NCI-H82 (cell line): ENCODE measurements around the gene PHACTR3.

ENCODE experiments used
- DNase-seq: peaks from one replicate; lab custom pipeline; 2025; lab: John Stamatoyannopoulos, UW

PHACTR3 gene

DNA sequence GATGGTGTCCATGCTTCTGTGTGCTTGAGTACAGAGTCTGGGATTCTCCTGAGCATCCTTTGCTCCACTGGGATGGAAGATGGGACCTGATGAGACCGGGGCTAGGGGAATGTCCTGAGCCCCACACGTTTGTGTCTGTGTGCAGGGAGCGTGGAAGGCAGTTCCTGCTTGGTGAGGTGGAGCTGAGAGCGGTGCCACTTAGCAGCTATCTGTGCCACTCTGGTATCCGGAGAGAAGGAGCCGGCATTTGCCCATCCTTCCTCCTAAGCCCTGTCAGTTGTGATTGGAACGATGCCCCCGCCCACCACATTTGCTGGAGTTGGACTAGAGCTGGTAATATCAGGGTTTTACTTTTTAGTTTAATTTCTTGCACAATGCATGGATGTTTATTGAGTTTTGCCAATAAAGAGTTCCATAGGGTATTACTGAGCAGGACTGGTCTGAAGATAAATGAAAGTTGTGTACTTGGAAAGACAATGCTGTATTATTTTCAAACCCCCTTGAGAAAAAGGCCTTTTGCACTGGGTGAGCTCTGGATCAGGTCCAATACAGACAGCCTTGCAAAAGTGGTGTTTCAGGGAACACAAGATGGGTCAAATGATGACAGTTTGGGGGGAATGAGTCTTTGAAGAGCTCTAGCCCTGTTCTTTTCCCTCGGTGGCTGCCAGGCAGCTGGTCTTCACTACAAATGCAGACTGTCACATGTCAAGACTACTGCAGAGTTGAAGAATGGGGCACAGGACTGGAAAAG is 198.3 kb downstream of the PHACTR3 start:
- DNase-seq, result no peak

DNA sequence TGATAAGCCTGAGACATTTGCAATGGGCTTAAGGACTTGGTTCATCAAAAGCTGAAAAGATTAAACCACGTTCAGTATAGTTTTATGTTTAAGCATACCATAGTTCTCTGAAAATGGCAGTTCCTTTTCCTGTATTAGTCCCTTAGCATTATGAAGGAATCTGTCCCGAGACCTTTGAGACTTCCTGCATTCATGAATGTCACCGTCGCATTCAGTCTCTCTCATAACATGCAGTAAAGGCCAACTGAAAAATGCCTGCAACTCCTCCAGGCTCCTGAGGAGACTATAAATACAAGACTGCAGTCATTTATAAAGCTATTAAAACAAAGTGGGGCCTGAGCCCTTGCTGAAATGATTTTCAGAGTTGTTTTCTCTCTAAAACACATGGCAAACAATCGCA is 200.0 kb downstream of the PHACTR3 start:
- DNase-seq, result no peak

DNA sequence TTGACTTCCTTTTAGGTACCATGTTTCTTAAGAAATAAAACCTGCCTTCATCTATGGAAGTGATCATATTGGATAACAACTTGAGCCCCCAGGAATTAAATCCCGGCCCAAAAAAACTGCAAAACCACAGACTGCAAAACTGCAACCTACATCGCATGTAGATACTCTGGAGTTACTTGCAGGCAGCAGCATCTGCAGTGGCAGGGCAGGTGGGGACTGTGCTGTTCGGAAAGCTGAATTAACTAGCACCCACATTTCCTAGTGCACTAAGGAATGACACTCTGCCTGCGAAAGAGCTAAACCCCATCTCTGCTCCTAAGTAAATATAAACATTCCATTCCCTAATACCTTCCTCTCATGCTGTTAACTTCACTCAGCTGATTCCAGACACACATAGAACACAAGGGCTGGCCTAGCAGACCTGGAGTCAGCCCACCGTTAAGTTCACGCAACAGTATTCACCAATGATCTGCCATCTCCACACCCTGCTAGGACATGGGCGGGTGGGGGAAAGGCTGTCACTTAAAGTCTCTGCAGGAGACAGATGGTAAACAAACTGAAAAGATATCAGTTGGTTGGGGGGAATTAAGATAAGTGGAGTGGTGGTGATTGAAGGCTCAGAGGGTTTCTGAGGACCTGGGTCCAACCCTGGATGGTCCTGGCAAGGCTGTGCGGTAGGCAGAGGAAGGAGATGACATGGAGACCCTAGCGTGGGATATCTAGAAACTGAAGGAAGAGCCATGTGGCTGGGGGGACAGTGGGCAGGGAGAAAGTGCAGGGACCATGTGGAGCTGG is 200.7 kb downstream of the PHACTR3 start:
- no peak for DNase-seq

DNA sequence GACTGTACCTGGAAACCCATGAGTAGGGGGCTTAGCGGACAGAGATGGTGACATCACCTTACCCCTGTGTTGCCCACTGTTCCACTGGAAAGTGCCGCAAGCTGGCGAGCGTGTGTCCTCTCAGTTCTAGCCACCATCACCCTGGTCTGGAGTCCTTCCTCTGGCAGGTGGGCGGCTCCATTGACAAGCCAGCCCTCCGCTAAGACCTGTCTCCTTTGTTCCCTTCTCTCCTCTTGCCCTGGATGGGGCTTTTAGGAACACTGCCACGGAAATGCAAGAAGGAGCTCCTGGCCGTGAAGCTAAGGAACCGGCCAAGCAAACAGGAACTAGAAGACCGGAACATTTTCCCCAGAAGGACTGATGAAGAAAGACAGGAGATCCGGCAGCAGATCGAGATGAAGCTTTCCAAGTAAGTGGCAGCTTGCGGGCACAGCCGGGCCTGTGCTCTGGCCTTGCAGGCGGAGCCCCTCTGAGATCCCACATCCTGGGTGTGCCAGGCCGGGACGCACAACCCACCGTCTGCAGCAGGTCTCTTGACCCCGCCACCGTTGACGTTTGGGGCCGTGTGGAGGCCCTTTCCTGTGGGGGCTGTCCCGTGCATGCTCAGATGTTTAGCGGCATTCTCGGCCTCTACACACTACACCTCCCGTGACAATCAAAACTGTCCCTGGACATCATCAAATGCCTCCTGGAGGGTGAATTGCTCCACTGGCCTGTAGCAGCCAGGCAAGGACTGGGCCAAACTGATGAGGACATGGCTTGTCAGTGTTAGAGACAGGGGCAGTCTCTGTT is 201.6 kb downstream of the PHACTR3 start:
- DNase-seq, result no peak

DNA sequence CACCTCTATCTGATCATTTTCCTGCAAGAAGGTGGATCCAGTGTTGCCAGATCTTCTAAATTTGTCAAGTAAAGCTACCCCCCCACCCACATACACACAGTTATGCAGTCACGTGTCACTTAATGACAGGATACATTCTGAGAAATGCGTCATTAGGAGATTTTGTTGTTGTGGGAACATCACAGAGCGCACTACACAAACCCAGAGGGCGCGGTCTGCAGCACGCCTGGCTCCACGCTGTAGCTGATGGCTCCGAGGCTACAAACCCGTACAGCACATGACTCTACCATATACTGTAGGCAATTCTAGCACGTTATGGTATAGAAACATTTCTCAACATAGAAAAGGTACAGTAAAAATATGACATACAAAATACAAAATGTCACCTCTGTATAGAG is 202.2 kb downstream of the PHACTR3 start:
- DNase-seq, result no peak

DNA sequence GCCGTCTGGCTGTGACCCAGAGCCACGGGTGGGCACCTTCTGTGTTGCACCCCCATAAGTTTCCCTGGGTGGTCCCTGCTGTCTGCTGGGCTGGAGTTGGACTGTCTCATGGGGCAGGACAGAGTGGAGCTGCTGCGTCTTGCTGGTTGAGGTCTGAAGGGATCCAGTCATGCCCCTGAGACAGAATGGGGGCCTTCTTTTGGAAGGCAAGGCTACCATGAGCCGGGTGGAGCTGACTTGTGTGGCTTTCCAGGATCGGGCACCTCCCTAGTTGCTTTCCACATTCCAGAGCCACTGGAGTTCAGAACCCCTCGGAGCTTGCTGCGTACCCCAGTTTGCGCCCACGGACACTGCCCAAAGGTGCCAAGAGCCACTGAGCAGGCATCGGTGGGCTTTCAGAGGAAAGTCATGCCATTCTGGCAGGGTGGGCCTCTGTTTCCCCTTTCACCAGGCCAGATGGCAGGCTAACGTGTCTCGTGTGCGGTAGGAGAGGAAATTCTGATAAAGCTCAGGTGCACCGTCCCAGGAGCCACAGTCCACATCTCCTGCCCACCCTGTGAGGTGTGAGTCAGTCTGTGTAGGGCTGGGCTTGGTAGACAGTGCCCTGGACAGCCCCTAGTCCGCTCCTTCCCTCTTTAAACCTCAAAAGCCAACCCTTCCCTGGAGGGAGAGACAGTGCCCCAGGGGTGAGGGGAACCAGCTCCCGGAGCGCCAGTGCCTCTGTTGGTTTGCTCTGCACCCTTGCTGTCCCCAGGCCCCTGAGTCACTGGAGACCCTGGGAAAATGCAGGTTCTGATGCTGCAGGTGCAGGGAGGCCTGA is 203.8 kb downstream of the PHACTR3 start:
- DNase-seq, result no peak

DNA sequence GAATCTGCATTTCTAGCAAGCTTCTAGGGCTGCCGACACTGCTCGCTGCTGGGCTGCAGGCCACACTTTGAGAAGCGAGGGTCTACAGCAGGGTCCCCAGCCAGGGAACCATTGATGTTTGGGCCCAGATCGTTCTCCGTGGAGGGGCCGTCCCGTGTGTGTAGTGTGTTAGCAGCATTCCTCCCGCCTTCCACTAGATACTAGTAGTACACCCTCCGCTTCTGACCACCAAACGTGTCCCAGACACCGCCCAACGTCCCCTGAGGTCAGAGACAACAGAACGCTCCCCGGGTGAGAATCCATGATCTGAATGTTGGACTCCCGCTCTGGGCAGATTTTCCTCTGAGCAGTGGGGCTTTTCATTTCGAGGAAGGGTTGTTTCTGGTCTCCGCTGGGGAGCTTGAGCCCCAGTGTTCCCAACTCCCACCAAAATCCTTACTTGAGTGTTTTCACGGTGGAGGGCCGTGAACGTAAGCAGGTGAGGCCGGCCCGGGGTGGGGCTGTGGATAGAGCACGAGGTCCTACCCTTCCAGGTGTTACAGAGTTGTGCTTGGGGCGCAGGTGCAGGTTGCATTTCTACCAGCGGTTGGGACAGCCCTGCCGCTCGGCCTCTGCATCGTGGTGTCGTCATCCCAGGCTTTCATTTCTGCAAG is 204.5 kb downstream of the PHACTR3 start:
- no peak for DNase-seq

DNA sequence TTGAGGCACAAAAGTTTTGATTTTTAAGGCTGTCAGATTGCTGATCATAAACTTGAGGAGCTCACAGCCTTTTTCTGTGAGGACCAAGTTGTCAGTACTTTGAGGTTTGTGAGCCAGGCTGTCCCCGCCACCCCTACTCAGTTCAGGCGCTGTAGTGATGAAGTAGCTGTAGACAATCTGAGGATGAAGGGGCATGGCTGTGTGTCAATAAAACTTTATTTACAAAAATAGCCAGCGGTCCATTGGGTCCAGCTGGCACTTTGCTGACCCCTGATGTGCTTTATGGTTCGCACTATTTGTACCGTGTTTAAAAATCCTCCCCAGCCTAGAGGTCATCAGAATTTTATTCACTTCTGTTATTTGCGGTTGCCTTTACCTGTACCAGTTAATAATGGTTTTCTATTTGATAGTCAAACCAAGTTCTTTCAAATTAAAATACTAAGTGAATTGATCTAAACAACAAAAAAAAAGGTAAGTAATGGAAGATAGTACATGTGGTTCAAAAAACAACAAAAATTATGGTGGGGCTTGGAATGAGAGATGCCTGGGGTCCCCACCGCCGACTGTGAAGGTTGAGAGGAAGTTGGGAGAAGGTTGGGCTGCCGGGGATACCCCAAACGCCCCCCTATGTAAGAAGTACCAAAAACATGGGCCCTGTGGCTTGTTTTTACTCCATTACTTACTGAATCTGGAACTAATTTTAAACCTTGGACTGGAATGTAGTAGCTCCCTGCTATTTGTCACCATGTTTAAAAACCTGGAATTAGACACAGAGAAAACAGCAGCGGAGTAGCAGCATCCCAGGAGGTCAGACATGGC is 205.5 kb downstream of the PHACTR3 start:
- DNase-seq, result no peak

DNA sequence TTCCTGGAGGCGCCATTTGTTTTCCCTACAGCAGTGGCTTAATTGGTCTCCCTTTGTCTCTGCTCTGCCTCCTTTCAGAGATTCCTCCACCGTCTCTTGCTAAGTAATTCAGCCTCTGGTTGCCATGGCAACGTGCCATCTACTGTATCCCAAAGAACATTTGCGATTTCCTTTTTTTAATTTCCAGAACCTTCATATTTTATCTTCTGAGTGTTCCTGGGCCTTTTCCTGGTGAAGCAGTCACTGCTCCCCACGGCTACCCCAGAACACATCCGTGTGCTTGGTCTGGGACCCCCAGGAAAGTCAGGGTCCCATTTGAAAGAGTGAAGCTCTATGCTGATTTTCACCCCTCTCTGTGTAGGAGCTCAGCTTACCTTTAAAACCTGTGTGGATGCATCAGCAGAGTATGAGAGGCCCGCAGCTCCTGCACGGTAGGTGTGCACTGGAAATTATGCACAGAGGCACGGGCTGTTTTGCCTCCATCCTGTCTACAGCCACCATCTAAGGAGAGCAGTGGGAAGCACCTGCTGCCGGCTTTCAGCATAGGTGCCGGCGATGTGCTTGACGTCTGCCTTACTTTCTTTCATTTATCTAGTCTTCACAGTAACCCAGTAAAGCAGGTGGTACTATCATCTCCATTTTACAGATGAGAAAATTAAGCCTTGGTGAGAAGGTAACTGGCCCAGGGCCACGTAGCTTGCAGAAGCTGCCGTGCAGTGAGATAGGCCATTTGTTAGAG is 206.3 kb downstream of the PHACTR3 start:
- no peak for DNase-seq

DNA sequence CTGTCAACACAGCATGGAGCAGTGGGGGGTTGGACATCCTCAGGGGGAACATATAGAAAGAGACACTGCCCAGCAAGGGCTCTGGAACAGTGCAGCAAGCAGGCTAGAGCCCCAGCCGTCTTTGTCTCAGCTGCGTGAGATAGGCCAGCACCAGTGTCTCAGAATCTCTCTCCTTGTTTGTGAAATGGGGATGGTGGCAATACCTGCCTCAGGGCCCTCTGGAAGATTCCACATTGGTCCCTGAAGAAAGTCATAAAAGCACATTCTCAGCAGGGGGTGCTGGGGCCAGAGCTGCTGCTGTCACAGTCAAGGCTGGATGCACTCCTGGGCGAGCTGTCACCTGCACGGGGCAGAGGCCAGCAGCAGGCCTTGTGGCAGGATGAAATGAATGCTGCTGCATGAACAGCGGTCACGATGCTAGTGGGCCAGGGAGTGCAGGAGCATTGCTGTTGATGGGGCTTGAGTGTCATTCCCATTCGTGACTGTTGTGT is 207.4 kb downstream of the PHACTR3 start:
- DNase-seq, result no peak

DNA sequence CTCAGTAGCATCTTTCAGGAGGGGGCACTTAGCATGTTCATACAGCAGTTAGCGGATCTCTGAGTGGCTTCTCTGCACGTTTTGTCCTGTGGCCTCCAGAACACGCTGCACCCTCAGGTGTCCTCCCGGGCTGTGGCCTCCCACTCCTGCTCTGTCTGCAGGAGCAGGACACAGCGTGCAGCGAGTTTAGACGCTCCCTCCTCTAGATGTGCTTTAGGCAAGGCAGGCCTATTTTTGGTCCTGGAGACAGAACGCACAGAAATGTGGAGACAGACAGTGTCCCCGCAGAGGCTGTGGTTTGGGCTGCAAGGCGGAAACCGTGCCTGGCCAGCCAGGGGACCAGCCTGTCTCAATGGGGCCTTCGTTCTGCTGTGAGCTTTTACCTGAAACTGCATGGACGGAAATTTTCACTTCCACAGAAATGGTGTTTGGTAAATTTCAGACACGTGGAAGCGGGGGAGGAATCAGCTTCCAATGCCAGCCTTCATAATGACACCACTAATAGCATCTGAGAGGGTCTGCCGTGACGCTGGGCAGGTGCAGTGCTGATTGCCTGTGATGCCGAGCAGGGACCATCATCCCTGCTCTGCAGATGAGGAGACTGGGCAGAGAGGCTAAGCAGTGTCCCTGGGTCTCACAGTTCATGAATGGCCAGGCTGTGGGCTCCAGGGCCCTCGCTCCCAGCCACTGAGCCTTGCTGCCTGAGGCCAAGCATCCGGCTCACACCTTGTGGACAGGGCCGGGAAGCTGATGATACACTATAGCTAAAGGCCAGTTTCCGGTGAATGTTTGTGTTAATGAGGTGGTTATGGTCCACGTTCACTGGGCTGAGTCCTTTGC is 208.2 kb downstream of the PHACTR3 start:
- DNase-seq, result no peak

DNA sequence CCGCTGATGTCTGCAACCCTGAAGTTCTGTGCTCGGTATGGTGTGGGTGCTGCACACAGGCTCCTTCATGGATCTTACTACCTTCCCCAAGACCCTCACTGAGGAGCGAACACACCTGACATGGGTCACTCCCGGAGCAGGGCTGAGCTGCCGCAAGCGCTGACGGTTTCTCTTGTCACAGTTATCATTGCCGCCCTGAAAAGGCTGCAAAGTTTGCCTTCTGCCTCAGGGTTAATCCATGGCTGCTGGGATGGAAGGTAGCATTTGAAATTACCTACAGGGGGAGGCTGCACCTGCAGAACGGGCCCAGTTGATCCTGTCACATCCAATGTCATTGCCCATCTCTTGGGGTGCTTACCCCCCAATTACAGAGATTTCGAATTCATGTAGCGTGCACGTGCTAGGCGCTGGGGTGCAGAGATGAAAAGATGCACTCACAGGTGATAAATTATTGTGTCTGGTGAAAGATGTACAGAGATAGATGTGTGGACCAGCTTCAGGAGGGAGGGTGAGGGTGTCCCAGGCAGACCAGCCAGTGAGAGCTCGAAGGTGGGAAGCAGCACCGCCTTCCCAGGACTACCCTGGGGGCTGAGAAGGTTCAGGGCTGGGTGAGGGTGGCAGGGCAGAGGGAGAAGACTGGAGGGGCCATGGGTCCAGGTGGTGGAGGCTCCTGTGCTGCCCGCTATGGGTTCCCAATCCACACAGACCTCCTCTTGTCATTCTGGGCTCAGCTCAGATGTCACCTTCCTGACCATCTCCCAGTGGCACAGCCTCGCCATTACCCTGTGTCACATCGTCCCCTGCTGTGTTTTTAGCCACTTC is 209.0 kb downstream of the PHACTR3 start:
- DNase-seq, result no peak

DNA sequence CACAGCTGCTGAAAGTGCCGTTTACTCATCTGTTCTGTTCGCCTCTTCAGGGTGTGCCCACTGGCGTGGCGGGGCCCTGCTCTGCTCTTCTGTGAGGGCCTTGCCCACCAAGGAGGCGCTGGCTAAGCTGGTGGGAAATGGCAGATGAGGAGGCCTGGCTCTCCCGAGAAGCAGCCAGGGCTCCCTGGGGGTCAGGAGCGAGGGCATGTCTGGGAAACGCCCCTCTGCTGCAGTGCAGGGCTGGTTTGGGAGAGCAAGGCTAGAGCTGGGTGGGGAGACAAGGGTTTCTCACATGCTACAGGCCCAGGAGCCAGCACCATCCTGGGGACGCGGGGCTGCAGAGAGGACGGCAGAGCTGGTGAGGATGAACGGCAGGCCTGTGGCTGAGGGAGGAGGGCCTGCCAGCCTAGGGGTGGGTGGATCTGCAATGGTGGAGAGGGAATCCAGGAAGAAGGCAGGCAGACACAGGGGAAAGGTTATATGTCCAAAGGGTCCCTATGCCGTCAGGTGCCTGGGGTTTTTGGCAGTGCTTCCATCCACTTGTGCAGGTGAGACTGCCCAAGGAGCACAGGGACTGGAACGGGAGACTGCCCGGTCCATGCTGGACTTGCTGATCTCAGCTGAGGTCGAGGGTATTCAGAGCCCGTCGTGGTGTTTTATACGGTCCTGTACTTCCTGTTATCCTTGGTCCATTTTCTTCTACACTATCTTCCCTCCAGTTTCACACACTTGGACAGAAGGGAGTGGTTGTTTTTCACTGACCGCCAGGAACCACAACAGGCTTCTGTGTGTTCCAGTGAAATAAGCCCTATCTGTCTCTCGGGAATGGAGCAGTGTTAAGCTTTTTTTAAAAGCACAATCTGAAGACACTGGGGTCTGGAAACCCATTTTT is 209.9 kb downstream of the PHACTR3 start:
- DNase-seq, result no peak

DNA sequence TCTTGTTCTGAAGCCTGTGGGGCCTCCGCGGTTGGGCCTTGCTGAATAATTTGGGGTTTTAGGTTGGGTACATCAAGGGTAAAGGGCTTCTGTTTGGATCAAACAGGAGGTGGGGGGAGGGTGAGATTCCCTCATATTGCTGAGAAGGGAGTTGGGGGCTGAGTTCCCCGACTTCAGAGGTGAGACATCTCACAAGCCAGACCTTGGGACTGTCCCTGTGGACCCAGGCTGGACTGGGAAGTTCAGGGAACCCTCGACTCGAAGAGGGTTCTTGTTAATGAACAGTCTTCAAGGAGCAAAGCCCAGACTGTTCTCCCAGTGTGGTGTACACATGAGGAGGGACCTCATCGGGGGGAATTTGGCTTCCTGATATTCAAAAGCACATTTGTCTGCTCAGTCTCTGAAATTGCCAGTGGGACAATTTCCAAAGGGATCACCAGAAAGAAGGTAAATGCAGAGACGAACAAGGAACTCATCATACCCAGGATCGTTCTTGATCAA is 210.6 kb downstream of the PHACTR3 start:
- no peak for DNase-seq

DNA sequence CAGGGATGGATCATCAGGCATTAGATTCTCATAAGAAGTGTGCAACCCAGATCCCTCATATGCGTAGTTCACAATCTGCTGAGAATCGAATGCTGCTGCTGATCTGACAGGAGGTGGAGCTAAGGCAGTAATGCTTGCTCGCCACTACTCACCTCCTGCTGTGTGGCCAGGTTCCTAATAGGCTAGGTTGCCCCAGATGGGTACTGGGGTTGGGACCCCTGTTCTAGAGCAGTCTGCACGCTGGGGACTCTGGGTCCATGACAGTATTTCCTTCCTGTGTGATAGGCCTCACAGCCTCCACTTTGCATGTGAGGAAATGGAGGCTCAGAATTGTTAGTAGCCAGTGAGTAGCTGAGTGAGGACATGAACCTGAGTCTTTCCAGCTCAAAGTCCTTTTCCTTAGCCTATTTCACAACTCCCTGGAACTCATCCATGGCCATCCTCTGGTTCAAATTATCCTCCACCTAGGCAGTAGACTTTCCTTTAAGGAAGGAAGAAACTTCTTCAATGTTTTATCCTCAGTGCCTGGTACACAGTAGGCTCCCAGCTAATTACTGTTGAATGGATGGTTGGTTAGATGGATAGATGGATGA is 211.9 kb downstream of the PHACTR3 start:
- DNase-seq, result no peak

DNA sequence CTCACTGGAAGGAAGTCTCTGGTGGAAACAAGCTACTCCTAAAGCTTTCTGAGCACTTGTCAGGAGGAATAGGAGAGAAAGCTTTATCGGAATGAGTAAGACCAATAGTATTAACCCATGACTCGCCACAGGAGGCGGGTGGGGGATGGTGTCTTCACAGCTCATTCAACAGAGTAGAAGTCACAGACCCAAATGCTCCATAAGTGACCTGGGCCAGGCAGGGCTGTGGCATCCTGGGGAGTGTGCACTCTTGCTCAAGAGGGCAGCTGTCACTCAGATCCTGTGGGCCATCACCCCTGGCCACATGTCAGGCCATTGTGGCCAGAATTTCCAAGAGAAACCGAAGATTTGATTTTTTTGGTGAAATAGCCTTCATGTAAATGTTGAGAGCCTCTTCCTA is 213.1 kb downstream of the PHACTR3 start:
- DNase-seq, result no peak
